Measurements from ENCODE around the gene RIPOR3.

Gene RIPOR3

DNA sequence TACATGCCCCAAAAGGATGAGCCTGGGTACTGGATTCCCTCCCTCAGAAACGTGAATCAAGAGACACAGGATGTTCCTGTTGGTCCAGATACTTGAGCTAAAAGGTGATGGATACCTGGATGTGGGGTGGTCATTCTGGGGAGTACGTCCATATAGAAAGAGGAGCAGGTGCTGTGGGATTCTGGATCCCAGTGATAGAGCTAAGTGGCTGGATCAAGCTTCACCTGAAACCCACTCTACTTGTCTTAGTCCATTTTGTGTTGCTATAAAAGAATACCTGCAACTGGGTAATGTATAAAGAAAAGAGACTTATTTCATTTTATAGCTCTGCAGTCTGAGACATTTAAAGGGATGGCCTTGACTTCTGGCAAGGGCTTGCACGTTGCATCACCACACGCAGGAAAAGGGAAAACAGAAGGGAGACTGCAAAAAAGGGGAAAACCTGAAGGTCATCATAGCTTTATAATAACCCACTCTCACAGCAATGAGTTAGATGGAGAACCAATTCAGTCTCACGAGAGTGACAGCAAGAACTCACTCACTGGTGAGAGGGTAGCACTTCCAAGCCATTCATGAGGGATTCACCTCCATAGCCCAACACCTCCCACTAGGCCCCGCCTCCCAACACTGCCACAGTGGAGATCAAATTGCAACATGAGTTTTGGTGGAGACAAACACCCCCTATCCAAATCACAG lies 31.2 kb downstream of the RIPOR3 start:
- Histone ChIP-seq H3K27me3 (ENCODE audit: insufficient read depth, poor library complexity, severe bottlenecking) (no peaks in the 10 kb centered on the region), H3K27ac (replicated peaks) (no peak overlapping the region), H3K4me3 (replicated peaks; ENCODE audit: insufficient read depth, low read length) (no peak overlapping the region)
- TF ChIP-seq POLR2AphosphoS5 (IDR thresholded peaks at IDR 0.05; ENCODE audit: low read depth) (no peak), CTCF (IDR thresholded peaks at IDR 0.05; ENCODE audit: insufficient read depth, low read length) (no peak), GABPA (IDR thresholded peaks at IDR 0.05; ENCODE audit: low read depth) (no peak), SPI1 (IDR thresholded peaks at IDR 0.05; ENCODE audit: borderline replicate concordance, low read depth) (no peak)
- TF ChIP-seq, protein P1, sequence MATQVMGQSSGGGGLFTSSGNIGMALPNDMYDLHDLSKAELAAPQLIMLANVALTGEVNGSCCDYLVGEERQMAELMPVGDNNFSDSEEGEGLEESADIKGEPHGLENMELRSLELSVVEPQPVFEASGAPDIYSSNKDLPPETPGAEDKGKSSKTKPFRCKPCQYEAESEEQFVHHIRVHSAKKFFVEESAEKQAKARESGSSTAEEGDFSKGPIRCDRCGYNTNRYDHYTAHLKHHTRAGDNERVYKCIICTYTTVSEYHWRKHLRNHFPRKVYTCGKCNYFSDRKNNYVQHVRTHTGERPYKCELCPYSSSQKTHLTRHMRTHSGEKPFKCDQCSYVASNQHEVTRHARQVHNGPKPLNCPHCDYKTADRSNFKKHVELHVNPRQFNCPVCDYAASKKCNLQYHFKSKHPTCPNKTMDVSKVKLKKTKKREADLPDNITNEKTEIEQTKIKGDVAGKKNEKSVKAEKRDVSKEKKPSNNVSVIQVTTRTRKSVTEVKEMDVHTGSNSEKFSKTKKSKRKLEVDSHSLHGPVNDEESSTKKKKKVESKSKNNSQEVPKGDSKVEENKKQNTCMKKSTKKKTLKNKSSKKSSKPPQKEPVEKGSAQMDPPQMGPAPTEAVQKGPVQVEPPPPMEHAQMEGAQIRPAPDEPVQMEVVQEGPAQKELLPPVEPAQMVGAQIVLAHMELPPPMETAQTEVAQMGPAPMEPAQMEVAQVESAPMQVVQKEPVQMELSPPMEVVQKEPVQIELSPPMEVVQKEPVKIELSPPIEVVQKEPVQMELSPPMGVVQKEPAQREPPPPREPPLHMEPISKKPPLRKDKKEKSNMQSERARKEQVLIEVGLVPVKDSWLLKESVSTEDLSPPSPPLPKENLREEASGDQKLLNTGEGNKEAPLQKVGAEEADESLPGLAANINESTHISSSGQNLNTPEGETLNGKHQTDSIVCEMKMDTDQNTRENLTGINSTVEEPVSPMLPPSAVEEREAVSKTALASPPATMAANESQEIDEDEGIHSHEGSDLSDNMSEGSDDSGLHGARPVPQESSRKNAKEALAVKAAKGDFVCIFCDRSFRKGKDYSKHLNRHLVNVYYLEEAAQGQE (IDR thresholded peaks at IDR 0.05; ENCODE audit: insufficient replicate concordance, low read depth) = no peak
- no peak for DNase-seq (ENCODE audit: low read depth in 1 of 2, low spot score in 1 of 2)

GRCh38 chr20:50658804-50659380 lies 32.5 kb downstream of the RIPOR3 start:
- Histone ChIP-seq H3K27ac (replicated peaks) (no peak overlapping the region), H3K27me3 (ENCODE audit: insufficient read depth, poor library complexity, severe bottlenecking) (no peaks in the 10 kb centered on the region), H3K4me3 (replicated peaks; ENCODE audit: insufficient read depth, low read length) (no peak overlapping the region)
- no peak for DNase-seq (ENCODE audit: low read depth in 1 of 2, low spot score in 1 of 2)
- TF ChIP-seq, protein P1 (IDR thresholded peaks at IDR 0.05; ENCODE audit: insufficient replicate concordance, low read depth) = no peak
- TF ChIP-seq POLR2AphosphoS5 (IDR thresholded peaks at IDR 0.05; ENCODE audit: low read depth) = no peak

GRCh38 chr20:50655311-50655880 lies 35.9 kb downstream of the RIPOR3 start:
- no peak overlapping the region for H3K27ac ChIP-seq (replicated peaks)
- TF ChIP-seq POLR2AphosphoS5 (IDR thresholded peaks at IDR 0.05; ENCODE audit: low read depth) = no peak
- TF ChIP-seq CTCF (IDR thresholded peaks at IDR 0.05; ENCODE audit: insufficient read depth, low read length) = no peak
- TF ChIP-seq SPI1 (IDR thresholded peaks at IDR 0.05; ENCODE audit: borderline replicate concordance, low read depth) = no peak
- no peak for TF ChIP-seq GABPA (IDR thresholded peaks at IDR 0.05; ENCODE audit: low read depth)
- TF ChIP-seq, protein P1 (IDR thresholded peaks at IDR 0.05; ENCODE audit: insufficient replicate concordance, low read depth) = no peak
- H3K4me3 ChIP-seq (replicated peaks; ENCODE audit: insufficient read depth, low read length) = no peak overlapping the region
- DNase-seq (ENCODE audit: low read depth in 1 of 2, low spot score in 1 of 2) = peak in 1 of 2 experiments; percentile 47
- no peaks in the 10 kb centered on the region for H3K27me3 ChIP-seq (ENCODE audit: insufficient read depth, poor library complexity, severe bottlenecking)
